Mesenteric fat pad (tissue), 1 donor: ENCODE measurements around the gene DCAF17. TPM values are rescaled to one million over a fixed set of nuclear protein-coding genes. Genes with fewer than 3 reads are reported as not detected.

Source experiments
- DNase-seq: peaks from one replicate; pipeline ENCODE4 v3.0.0-alpha.2; 2020; ENCODE audit warnings: low spot score
- long read RNA-seq: library from polyadenylated mRNA; unstranded; transcript quantifications from one replicate; pipeline ENCODE4 v2.0.0, GENCODE V29; 2020
- total RNA-seq: library from RNA; stranded (reverse); fragmentation: NEBNext Ultra II Directional; extraction: Animal tissue kit (Norgen Biotek cat#: 25700); gene quantifications from one replicate; pipeline ENCODE4 v1.2.1, GENCODE V29; 2021
- donor health status: DM: yes; HTN: yes; CAD: no.

DCAF17 gene
- 10.9 TPM for total RNA-seq
- long read RNA-seq, partial matches to known transcripts, result 0 of 2 reads
- long read RNA-seq, other reads (novel, unspliced or antisense), result 2 of 2 reads

- peak; percentile 98 for DNase-seq
These were observed at the start of gene DCAF17 for GRCh38 chr2:171434013-171434989. DCAF17 (plus strand) TSS chr2:171434226; CDS start chr2:171434578, 352 bp downstream.

- no peak for DNase-seq
These were observed 47.4 kb upstream of the DCAF17 start for GRCh38 chr2:171386627-171387026.

DNA sequence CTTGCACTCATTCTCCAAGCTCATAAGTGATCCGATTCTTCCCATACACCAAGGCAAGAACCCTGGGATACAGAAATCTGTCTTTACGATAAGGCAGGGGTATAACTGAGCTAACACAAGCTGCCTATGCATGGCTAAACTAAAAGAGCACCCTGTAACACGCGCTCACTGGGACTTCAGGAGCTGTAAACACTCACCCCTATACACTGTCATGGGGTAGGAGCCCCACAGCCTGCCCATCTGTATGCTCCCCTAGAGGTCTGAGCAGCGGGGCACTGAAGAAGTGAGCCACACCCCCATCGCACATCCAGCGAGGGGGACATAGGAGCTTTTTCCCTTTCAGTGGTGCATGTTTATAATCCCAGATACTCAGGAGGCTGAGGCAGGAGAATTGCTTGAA lies 47.0 kb upstream of the DCAF17 start:
- no peak for DNase-seq

DNA sequence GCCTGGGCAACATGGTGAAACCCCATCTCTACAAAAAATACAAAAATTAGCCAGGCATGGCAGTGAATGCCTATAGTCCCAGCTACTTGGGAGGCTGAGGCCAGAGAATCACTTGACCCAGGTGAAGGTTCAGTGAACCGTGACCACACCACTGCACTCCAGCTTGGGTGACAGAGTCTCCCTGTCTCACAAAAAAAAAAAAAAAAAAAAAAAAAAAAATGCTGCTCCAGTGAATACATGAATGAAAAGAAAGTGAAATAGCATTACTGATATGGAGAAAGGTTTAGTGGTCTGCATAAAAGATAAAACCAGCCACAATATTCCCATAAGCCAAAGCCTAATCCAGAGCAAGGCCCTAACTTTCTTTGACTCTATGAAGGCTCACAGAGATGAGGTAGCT lies 44.7 kb upstream of the DCAF17 start:
- DNase-seq, result no peak

DNA sequence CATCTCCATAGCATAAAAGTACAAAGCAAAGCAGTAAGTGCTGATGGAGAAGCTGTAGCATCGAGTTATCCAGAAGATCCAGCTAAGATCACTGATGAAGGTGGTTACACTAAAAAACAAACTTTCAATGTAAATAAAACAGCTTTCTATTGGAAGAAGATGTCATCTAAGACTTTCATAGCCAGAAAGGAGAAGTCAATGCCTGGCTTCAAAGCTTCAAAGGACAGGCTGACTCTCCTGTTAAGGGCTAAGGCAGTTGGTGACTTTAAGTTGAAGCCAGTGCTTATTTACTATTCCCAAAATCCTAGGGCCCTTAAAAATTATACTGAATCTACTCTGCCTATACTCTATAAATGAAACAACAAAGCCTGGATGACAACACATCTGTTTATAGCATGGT lies 44.2 kb upstream of the DCAF17 start:
- no peak for DNase-seq

- DNase-seq, result no peak
These were observed 43.0 kb upstream of the DCAF17 start for GRCh38 chr2:171390941-171391516.

DNA sequence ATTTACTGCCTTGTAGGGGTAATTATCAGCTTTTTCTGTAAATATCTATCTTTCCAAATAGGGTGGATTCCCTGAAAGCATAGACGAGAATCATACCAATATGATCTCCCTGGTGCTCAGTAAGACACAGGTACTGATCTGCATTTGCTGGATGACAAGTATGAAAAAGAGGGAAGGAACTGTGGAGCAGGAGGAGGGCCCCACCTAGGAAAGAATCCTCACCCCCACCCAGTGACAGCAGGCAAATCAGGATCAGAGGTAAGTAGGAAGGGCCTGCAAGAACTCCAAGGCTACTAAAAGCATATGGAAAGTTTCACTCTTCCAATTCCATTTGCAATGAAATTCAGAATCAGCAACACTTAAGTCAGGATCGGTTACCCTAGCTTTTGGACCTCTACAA lies 42.5 kb upstream of the DCAF17 start:
- no peak for DNase-seq

DNA sequence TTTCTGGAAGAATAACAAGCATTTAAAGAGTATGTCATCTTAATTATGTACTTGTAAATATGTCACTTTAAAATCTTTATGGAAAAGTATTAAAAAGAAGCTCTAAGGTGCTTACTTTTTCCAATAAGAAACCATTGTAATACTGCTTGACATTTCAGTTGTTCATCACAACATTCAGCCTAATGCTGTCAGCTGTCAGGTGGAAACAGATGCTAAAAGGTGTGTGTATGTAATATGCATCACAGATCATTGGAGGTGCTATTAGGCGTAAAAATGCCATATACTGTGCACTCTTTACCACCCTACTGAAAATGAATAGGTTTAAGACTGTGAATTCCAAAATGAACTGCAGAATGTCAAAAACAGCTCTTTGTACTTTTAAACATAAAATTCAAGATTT lies 40.5 kb upstream of the DCAF17 start:
- DNase-seq, result no peak

- no peak for DNase-seq
These were observed 39.8 kb upstream of the DCAF17 start for GRCh38 chr2:171394164-171394740.

- no peak for DNase-seq
These were observed 34.7 kb upstream of the DCAF17 start for GRCh38 chr2:171399292-171399691.

DNA sequence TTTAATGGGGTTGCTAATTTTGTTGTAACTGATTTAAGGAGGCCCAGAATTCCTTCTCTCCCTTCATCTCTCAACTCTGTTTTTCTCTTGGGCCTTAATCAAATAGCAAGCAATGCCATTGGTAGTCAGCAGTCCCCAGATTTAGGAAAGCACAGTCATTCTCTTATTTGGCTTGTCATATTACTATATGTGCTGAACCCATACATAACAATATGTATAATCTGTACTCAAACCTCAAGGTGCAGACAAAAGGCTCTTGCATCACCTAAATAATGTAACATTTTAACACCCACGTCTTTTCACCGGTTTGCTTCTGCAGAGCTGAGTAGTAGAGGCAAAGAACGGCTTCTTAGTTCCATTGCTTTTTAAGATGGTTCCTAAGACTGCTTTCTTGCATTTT lies 33.6 kb upstream of the DCAF17 start:
- no peak for DNase-seq

DNA sequence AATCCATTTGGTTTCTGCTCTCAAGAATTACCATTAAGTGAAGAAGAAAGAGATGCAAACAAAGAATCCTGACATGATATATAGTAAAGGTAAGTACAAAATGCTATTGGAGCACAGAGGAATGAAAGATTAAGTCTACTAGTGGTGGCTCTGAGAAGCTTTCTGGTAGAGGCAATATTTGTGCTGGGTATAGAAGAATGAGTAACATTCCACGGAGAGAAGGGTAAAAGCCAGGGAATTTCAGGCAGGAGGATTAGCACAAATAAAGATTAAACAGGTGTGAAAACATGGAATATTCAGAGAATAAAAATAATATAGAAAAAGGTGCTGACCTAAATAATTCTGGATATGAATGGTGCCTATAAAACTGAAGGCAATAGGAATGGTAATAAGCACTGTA lies 32.1 kb upstream of the DCAF17 start:
- no peak for DNase-seq

GRCh38 chr2:171402906-171403580 lies 31.0 kb upstream of the DCAF17 start:
- DNase-seq, result no peak

DNA sequence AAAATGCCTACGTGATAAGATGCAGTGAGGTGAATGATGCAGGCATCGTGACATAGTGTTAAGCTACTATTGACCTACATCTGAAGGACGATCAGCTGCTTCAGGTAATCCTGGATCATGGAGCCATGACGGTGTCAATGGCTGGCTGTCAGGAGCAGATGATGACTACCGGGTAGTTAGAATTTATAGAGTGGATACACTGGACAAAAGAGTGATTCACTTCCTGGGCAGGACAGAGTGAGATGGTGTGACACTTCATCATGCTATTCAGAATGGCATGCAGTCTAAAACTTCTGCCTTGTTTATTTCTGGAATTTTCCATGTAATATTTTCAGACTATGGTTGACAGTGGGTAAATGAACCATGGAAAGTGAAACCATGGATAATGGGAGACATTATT lies 29.8 kb upstream of the DCAF17 start:
- DNase-seq, result no peak

DNA sequence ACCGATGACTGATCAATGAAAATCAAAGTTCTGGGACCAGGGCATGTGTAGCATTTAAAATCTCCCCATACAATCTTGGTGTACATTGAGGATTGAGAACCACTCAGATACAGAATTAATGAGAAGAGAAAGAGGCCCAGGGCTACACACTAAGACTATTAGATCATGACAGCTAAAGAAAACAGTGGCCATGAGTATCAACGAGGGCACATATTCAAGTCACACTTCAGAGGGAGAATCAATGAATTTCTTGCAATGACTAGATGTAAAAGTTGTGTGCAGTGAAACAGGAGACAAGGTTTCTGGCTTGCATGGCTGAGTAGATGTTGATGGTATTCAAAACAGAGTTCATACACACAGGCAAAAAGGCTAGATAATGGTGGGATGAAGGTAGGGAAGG lies 29.3 kb upstream of the DCAF17 start:
- DNase-seq, result no peak

DNA sequence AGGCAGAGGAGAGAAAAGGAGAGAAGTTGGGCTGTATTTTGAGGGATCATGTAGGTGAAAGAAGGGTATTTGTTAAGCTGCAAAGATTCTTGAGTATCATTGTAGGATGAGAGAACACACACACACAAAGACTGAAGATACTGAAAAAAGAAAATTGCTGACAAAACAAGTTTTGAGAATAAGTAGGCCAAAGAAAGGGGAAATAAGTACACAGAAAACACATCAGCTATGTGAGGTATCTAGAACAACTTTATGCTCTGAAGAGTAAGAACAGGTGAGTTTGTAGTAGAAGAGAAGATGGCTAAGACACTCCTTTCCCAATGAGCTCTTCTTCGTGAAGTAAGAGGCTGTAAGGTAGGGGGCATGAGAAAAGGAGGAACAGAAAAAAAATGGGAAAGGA lies 28.5 kb upstream of the DCAF17 start:
- DNase-seq, result no peak

- no peak for DNase-seq
These were observed 28.0 kb upstream of the DCAF17 start for GRCh38 chr2:171406044-171406443.

GRCh38 chr2:171407030-171407675 lies 26.9 kb upstream of the DCAF17 start:
- DNase-seq, result no peak

- DNase-seq, result no peak
These were observed 26.4 kb upstream of the DCAF17 start for GRCh38 chr2:171407676-171408044.

GRCh38 chr2:171409436-171409971 lies 24.5 kb upstream of the DCAF17 start:
- no peak for DNase-seq

- DNase-seq, result no peak
These were observed 23.9 kb upstream of the DCAF17 start for GRCh38 chr2:171410101-171410500.
